H1 (cell line): ENCODE measurements around the gene CKAP4. TPM values are rescaled to one million over a fixed set of nuclear protein-coding genes. Genes with fewer than 3 reads are reported as not detected.

Experiments used
- CTCF ChIA-PET: fragments of 300-600 bp; sonication (Branson Sonifier 250); formaldehyde crosslinking; loops from one replicate; lab custom pipeline; 2021; ENCODE audit not compliant: partially characterized antibody; lab: Charles Lee
- POLR2A ChIA-PET: fragments of 300-600 bp; sonication (Branson Sonifier 250); formaldehyde crosslinking; loops from one replicate; lab custom pipeline; 2021; ENCODE audit warnings: inconsistent platforms; ENCODE audit not compliant: partially characterized antibody; lab: Charles Lee
- DNase-seq, 2 experiments: peaks; one replicate each; pipeline versions ENCODE4 v3.0.0 to v3.0.0-alpha.2; 2010 to 2022; ENCODE audit warnings: low spot score in 2 of 2, low read depth in 1 of 2, mixed read lengths in 1 of 2
- FAIRE-seq: peaks from 2 replicates; lab custom pipeline; 2011; peaks lifted over from hg19 to GRCh38; lab: Jason Lieb, UNC
- H2AFZ ChIP-seq: 2 replicates; pipeline ENCODE4 v1.8.1; 2012; ENCODE audit warnings: low read length, inconsistent platforms
- H2AK5ac ChIP-seq: 2 replicates; pipeline ENCODE4 v1.6.1; 2013; ENCODE audit warnings: low read depth, low read length
- H2BK120ac ChIP-seq: replicated peaks from 2 replicates; pipeline ENCODE3; 2013; ENCODE audit warnings: low read depth, low read length, inconsistent platforms
- H2BK12ac ChIP-seq: 2 replicates; pipeline ENCODE4 v1.6.1; 2013; ENCODE audit warnings: low read depth, low read length
- H2BK15ac ChIP-seq: 2 replicates; pipeline ENCODE4 v1.6.1; 2013; ENCODE audit warnings: low read length
- H2BK20ac ChIP-seq: 2 replicates; pipeline ENCODE4 v1.6.1; 2013; ENCODE audit warnings: low read length
- H2BK5ac ChIP-seq: 2 replicates; pipeline ENCODE4 v1.6.1; 2013; ENCODE audit warnings: low read depth, low read length
- H3K14ac ChIP-seq: 2 replicates; pipeline ENCODE4 v1.6.1; 2013; ENCODE audit warnings: inconsistent platforms; ENCODE audit not compliant: insufficient read length
- H3K18ac ChIP-seq: 2 replicates; pipeline ENCODE4 v1.6.1; 2013; ENCODE audit warnings: low read length; ENCODE audit errors: extremely low read depth
- H3K23ac ChIP-seq: 2 replicates; pipeline ENCODE4 v1.6.1; 2013; ENCODE audit warnings: inconsistent platforms; ENCODE audit not compliant: insufficient read length
- H3K23me2 ChIP-seq: 2 replicates; pipeline ENCODE4 v1.6.1; 2013; ENCODE audit warnings: low read depth, low read length
- H3K27ac ChIP-seq: 2 replicates; pipeline ENCODE4 v1.6.1; 2011; ENCODE audit warnings: low read depth, low read length, inconsistent platforms
- H3K27me3 ChIP-seq, 4 experiments: replicated peaks in 1 of 4; 1 replicate in 1 of 4; 2 replicates in 3 of 4; pipeline versions ENCODE4 v1.6.1 to v1.8.1; 2011 to 2013; ENCODE audit warnings: low read length in 3 of 4, mild to moderate bottlenecking in 3 of 4, inconsistent platforms in 2 of 4, mixed read lengths in 2 of 4, moderate library complexity in 1 of 4; ENCODE audit not compliant: control insufficient read depth in 3 of 4, insufficient read depth in 3 of 4; ENCODE audit errors: extremely low read depth in 1 of 4
- H3K36me3 ChIP-seq, 4 experiments: 2 replicates each; pipeline versions ENCODE4 v1.6.1 to v1.8.1; 2011 to 2013; ENCODE audit warnings: mild to moderate bottlenecking in 4 of 4, low read length in 3 of 4, moderate library complexity in 2 of 4, control low read depth in 1 of 4, inconsistent platforms in 1 of 4; ENCODE audit not compliant: insufficient read depth in 4 of 4, control insufficient read depth in 2 of 4
- H3K4ac ChIP-seq: replicated peaks from 2 replicates; pipeline ENCODE3; 2013; ENCODE audit warnings: low read length, low read depth, mixed read lengths, inconsistent platforms; ENCODE audit not compliant: insufficient read length
- H3K4me1 ChIP-seq, 4 experiments: replicated peaks in 1 of 4; 1 replicate in 1 of 4; 2 replicates in 3 of 4; pipeline versions ENCODE4 v1.6.1 to v1.8.1; 2011 to 2013; ENCODE audit warnings: low read length in 3 of 4, inconsistent platforms in 2 of 4, mixed read lengths in 1 of 4; ENCODE audit not compliant: insufficient read depth in 4 of 4, control insufficient read depth in 3 of 4
- H3K4me2 ChIP-seq, 2 experiments: 2 replicates each; pipeline versions ENCODE4 v1.6.1 to v1.8.1; 2011 to 2013; ENCODE audit warnings: low read depth in 2 of 2, low read length in 2 of 2, control low read depth in 1 of 2, inconsistent platforms in 1 of 2, mild to moderate bottlenecking in 1 of 2; ENCODE audit not compliant: insufficient read depth in 1 of 2
- H3K4me3 ChIP-seq, 4 experiments: fragments of 200-600, 300-600 bp in 1 of 4; sonication (generic), shearing (Covaris generic), sonication (Bioruptor Twin) in 1 of 4; 2 replicates each; pipeline versions ENCODE4 v1.5.1 to v1.8.1; 2011 to 2016; ENCODE audit warnings: low read length in 4 of 4, low read depth in 3 of 4, control low read depth in 2 of 4, inconsistent platforms in 2 of 4, mild to moderate bottlenecking in 2 of 4, mixed read lengths in 1 of 4, moderate library complexity in 1 of 4; ENCODE audit not compliant: insufficient read depth in 2 of 4; ENCODE audit errors: extremely low read depth in 1 of 4
- H3K56ac ChIP-seq: replicated peaks from 2 replicates; pipeline ENCODE3; 2013; ENCODE audit warnings: low read depth, mild to moderate bottlenecking, mixed read lengths, low read length, inconsistent platforms; ENCODE audit not compliant: insufficient read length
- H3K79me1 ChIP-seq: 2 replicates; pipeline ENCODE4 v1.6.1; 2013; ENCODE audit warnings: low read depth, low read length, control low read depth
- H3K79me2 ChIP-seq, 2 experiments: 2 replicates each; pipeline versions ENCODE4 v1.6.1 to v1.8.1; 2012 to 2013; ENCODE audit warnings: low read length in 2 of 2, mild to moderate bottlenecking in 2 of 2, inconsistent platforms in 1 of 2; ENCODE audit not compliant: insufficient read depth in 2 of 2, control insufficient read depth in 1 of 2
- H3K9ac ChIP-seq, 4 experiments: replicated peaks in 1 of 4; 1 replicate in 1 of 4; 2 replicates in 3 of 4; pipeline versions ENCODE4 v1.6.1 to v1.8.1; 2011 to 2013; ENCODE audit warnings: low read depth in 3 of 4, low read length in 3 of 4, control low read depth in 2 of 4, mild to moderate bottlenecking in 2 of 4, moderate library complexity in 2 of 4, inconsistent platforms in 1 of 4; ENCODE audit errors: extremely low read depth in 1 of 4
- H3K9me3 ChIP-seq, 2 experiments: 2 replicates each; pipeline versions ENCODE4 v1.6.1 to v1.8.1; 2012 to 2013; ENCODE audit warnings: mild to moderate bottlenecking in 2 of 2, moderate library complexity in 2 of 2, control low read depth in 1 of 2, inconsistent platforms in 1 of 2, low read depth in 1 of 2, low read length in 1 of 2, mixed read lengths in 1 of 2; ENCODE audit not compliant: insufficient read depth in 2 of 2
- H4K20me1 ChIP-seq, 2 experiments: replicated peaks in 1 of 2; 2 replicates each; pipeline versions ENCODE3 to v1.8.1; 2011 to 2013; ENCODE audit warnings: inconsistent platforms in 2 of 2, low read length in 2 of 2, mild to moderate bottlenecking in 1 of 2; ENCODE audit not compliant: insufficient read depth in 2 of 2, control insufficient read depth in 1 of 2
- H4K5ac ChIP-seq: 2 replicates; pipeline ENCODE4 v1.6.1; 2013; ENCODE audit warnings: low read length, low read depth, mixed read lengths, inconsistent platforms; ENCODE audit not compliant: insufficient read length
- H4K8ac ChIP-seq: 2 replicates; pipeline ENCODE4 v1.8.0; 2013; ENCODE audit warnings: mild to moderate bottlenecking, moderate library complexity, low read length, inconsistent platforms; ENCODE audit not compliant: insufficient read depth; ENCODE audit errors: extremely low read depth
- H4K91ac ChIP-seq: replicated peaks from 2 replicates; pipeline ENCODE3; 2013; ENCODE audit warnings: low read length, mixed read lengths, inconsistent platforms; ENCODE audit not compliant: insufficient read length
- CHD1 ChIP-seq: IDR thresholded peaks from 2 replicates; pipeline ENCODE4 v1.6.1; 2012; ENCODE audit warnings: low read depth, low read length, improper control_type of control experiment
- FOSL1 ChIP-seq: IDR thresholded peaks from 2 replicates; pipeline ENCODE4 v1.6.1; 2011; ENCODE audit warnings: mild to moderate bottlenecking, low read depth, low read length, moderate library complexity; ENCODE audit not compliant: insufficient read depth
- WGBS, 2 experiments: shearing (Covaris generic) in 1 of 2; methylation state at CpG; one replicate each; pipeline versions ENCODE4 v1.1.6 to v1.1.7; 2013 to 2015; ENCODE audit warnings: low lambda C conversion rate in 2 of 2, mixed read lengths in 2 of 2, inconsistent platforms in 1 of 2, low coverage in 1 of 2, missing lambda C conversion rate in 1 of 2; ENCODE audit not compliant: insufficient replicate concordance in 2 of 2, insufficient coverage in 1 of 2, insufficient read length in 1 of 2; ENCODE audit errors: extremely low coverage in 1 of 2, missing lambda C conversion rate in 1 of 2; 5-methylcytosine and 5-hydroxymethylcytosine counted together
- polyA plus RNA-seq, 7 experiments: library from polyadenylated mRNA; depleted of rRNA in 3 of 7; stranded (reverse) in 5 of 7; unstranded in 2 of 7; fragments of >200 nt in 5 of 7; fragments of 200-250 nt in 2 of 7; gene quantifications; 1 replicate in 5 of 7; 2 replicates in 1 of 7; 4 replicates in 1 of 7; pipeline versions ENCODE4 v1.2.1 to v1.2.3, GENCODE V29; 2011 to 2013; ENCODE audit warnings: missing spikeins in 2 of 7, mixed read lengths in 2 of 7
- total RNA-seq: library from RNA; stranded (reverse); fragmentation: NEBNext Ultra II Directional; extraction: Animal tissue kit (Norgen Biotek cat#: 25700); gene quantifications from 2 replicates; pipeline ENCODE4 v1.2.1, GENCODE V29; 2021

CKAP4 gene
- total and polyA plus RNA-seq, 2 of the 8 experiments (the other 6 are each of a cell fraction or from before 2014, with no cell fraction given) = 35.8 to 80.7 TPM

DNA sequence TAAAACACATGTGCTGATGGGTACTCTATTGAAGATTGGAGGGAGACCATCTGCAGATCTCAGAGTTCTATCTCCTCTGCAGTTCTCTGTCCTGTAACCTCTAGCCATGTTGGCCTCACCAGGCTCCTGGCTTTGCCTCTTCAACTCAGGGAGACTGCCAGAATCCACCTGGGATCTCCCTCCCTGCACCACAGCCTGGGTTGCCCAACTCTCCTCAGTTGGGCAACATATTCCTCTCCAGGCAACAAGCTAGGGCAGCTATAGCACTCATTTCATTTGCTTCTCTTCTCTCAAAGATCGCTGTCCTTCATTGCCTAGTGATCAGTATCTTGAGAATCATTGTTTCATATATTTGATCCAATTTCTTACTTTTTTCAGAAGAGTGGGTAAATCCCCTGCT is 28.8 kb downstream of the CKAP4 start:
- H3K18ac ChIP-seq = no peak overlapping the region
- no peak overlapping the region for H3K27ac ChIP-seq
- no peak overlapping the region for H3K4ac ChIP-seq
- H3K23me2 ChIP-seq = no peaks in the 10 kb centered on the region
- H3K27me3 ChIP-seq = no peaks in the 10 kb centered on the region
- no peaks in the 10 kb centered on the region for H4K20me1 ChIP-seq
- no peak overlapping the region for H4K91ac ChIP-seq
- no peak overlapping the region for H3K4me2 ChIP-seq
- no peak overlapping the region for H2BK12ac ChIP-seq
- no peak overlapping the region for H4K5ac ChIP-seq
- no peak overlapping the region for H3K14ac ChIP-seq
- no peak overlapping the region for H2BK5ac ChIP-seq
- no peaks in the 10 kb centered on the region for H3K4me1 ChIP-seq
- no peak for TF ChIP-seq CHD1
- no peak for TF ChIP-seq FOSL1
- TF ChIP-seq, all 59 proteins: peak for 0
- Histone ChIP-seq H3K36me3 (no peaks in the 10 kb centered on the region), H3K9ac (no peak overlapping the region), H3K56ac (no peak overlapping the region), H3K79me1 (no peaks in the 10 kb centered on the region), H4K8ac (no peak overlapping the region), H2BK15ac (no peak overlapping the region), H3K9me3 (peaks cover 15 to 17% of the 10 kb centered on the region in 2 experiments; a peak in 3 of 4 replicates), H2AK5ac (no peak overlapping the region), H2AFZ (no peak overlapping the region), H3K23ac (no peak overlapping the region), H3K79me2 (no peaks in the 10 kb centered on the region), H2BK20ac (no peak overlapping the region), H3K4me3 (no peak overlapping the region), H2BK120ac (no peak overlapping the region)
- 100% methylated on average over 1 of the region's 1 CpG; no CpG with 5 or more reads in 1 of the 2 experiments for WGBS, 2 experiments
- ChIA-PET POLR2A (no interaction called here), CTCF (interaction anchor here (1.2 to 5.0 kb wide), 3 partner anchors 8 to 799 kb away, joined by 4 to 27 read pairs (median 7); no protein-coding TSS in a partner anchor)
- FAIRE-seq (no peak), DNase-seq (no peak)
